Spleen (tissue), 7 donors: ENCODE data around the gene APOL6.

Experiments used
- POLR2A ChIP-seq, 3 donors: fragments of 450-650 bp; IDR thresholded peaks; one replicate each; pipeline ENCODE4 v1.5.1; 2017; ENCODE audit warnings: antibody characterized with exemption in 3 of 3, mild to moderate bottlenecking in 1 of 3
- TF ChIP-seq, protein P1 (sequence below), 11 experiments: fragments of 200-600 bp in 7 of 11; fragments of 450-650 bp in 4 of 11; sonication (generic) in 4 of 11; IDR thresholded peaks in 8 of 11; conservative IDR thresholded peaks in 3 of 11; 1 replicate in 7 of 11; 2 replicates in 4 of 11; pipeline versions ENCODE4 v1.4.0 to v1.8.0; 2016 to 2021; ENCODE audit warnings: antibody characterized with exemption in 11 of 11, inconsistent platforms in 4 of 11, mild to moderate bottlenecking in 1 of 11
- donor health status: DM: no; HTN: no; CAD: no; lungs with moderate emphysema.
- donor health status: DM: no; HTN: no; CAD: no.
- donor health status: DM: no; HTN: no; CAD: no.

- TF ChIP-seq, protein P1, sequence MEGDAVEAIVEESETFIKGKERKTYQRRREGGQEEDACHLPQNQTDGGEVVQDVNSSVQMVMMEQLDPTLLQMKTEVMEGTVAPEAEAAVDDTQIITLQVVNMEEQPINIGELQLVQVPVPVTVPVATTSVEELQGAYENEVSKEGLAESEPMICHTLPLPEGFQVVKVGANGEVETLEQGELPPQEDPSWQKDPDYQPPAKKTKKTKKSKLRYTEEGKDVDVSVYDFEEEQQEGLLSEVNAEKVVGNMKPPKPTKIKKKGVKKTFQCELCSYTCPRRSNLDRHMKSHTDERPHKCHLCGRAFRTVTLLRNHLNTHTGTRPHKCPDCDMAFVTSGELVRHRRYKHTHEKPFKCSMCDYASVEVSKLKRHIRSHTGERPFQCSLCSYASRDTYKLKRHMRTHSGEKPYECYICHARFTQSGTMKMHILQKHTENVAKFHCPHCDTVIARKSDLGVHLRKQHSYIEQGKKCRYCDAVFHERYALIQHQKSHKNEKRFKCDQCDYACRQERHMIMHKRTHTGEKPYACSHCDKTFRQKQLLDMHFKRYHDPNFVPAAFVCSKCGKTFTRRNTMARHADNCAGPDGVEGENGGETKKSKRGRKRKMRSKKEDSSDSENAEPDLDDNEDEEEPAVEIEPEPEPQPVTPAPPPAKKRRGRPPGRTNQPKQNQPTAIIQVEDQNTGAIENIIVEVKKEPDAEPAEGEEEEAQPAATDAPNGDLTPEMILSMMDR (IDR thresholded peaks at IDR 0.05 in 8 of 11, conservative IDR thresholded peaks at IDR 0.05 in 3 of 11) = no peak
- no peak for TF ChIP-seq POLR2A (IDR thresholded peaks at IDR 0.05)
Measured at GRCh38 chr22:35610741-35611140, 37.5 kb upstream of the APOL6 start.
